Measurements from ENCODE around the gene TNNC1.
A peak's percentile ranks its signal among the peaks of the same experiment; 100 is the strongest.

TNNC1 gene

DNA sequence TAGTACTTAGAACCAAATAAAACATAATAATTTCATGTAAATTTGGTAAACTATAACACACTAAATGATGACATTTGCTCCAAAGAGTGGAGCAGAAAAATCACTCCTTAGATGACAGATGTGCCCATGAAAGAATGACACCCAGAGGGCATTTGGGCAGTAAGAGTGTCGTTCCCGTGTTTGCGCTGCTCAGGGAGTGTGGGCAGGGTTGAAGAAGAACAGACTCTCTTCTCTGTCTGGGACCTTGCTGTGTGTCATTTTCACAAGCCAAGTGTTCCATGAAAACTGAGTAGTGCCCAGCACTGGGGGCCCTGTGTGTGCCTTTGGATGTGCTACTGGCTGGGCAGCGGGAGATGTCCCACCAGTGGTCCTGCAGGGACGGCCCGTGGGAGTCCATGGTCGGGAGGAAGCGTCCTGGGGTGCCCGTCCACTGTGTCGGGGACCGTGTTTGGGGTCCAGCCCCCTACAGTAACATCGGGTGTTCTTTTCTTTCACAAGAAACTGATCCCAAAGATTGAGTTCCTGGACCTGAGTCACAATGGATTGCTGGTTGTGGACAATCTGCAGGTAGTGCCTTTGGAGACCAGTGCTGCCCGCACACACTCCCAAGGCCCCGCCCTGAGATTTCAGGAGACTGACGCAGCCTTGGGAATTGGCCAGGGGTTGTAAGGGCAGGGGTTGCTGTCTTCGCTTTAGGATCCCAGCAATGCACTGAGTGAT is 23.4 kb upstream of the TNNC1 start:
- Mint-ChIP-seq H3K27ac (no peak overlapping the region), H3K27me3 (ENCODE audit: low read depth) (no peaks in the 10 kb centered on the region), H3K4me1 (ENCODE audit: low read depth) (no peaks in the 10 kb centered on the region), H3K9me3 (no peaks in the 10 kb centered on the region), H3K4me3 (no peak overlapping the region), H3K36me3 (ENCODE audit: low read depth) (peaks cover 35% of the 10 kb centered on the region)

DNA sequence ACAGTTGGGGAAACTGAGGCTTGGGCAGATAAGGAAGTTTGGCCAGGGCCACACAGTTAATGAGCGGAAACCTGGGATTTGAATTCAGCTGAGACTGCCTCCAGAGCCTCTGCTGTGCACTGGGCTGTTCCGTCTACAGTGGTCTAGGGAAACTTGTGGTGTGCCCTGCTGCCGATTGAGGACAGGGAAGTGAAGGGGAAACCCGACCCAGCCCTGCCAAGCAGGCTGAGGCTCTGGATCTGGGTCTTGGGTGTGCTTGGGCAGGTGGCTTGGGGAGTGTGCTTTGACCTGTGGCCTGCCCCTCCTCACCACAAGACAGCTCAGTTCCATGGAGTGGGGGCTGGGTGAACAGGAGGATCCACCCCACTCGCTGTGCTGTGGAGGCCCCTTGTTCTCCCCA is 19.2 kb upstream of the TNNC1 start:
- H3K36me3 Mint-ChIP-seq (ENCODE audit: low read depth): peaks cover 27% of the 10 kb centered on the region

DNA sequence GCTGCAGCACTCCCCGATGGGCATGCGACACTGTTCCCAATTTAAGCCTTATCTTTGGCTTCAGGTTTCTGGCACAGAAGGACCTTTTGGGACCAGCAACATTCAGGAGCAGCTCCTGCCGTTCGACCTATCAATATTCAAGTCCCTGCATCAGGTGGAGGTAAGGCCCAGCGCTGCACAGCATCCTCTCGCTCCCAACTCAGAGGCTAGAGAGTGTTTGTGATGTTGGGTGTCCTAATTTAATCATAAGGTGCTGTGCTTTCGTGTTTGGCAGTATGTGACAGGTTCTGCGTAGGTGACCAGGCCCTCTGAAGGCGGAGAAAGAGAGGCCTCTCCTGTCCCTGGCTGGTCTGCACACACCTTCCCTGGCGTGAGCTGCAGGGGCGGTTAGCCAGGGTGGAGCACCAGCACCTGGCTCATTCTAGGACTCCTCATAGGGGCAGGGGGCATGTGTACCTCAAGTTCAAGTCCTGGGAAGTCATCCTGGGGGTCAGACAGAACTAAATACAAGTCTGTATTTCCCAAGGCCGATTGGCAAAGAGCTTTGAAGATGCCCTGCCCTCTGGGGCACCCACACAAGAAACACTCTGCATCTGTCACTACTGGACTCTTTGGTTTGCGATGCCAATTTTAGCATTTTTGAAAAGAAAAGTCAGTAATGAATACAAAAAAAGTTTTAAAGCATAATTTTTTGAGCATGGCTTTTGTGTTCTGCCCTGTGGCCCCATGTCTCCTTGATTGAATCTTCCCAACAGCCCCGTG is 18.6 kb upstream of the TNNC1 start:
- Mint-ChIP-seq H3K27me3 (ENCODE audit: low read depth) (no peaks in the 10 kb centered on the region), H3K9me3 (no peaks in the 10 kb centered on the region), H3K36me3 (ENCODE audit: low read depth) (peaks cover 25% of the 10 kb centered on the region), H3K4me3 (no peak overlapping the region), H3K27ac (no peak overlapping the region), H3K4me1 (ENCODE audit: low read depth) (no peaks in the 10 kb centered on the region)

More for the DNA sequence above, 19.2 kb upstream of the TNNC1 start:
- Mint-ChIP-seq H3K4me3 (no peak overlapping the region), H3K27ac (no peak overlapping the region), H3K4me1 (ENCODE audit: low read depth) (no peaks in the 10 kb centered on the region), H3K9me3 (no peaks in the 10 kb centered on the region), H3K27me3 (ENCODE audit: low read depth) (no peaks in the 10 kb centered on the region)

DNA sequence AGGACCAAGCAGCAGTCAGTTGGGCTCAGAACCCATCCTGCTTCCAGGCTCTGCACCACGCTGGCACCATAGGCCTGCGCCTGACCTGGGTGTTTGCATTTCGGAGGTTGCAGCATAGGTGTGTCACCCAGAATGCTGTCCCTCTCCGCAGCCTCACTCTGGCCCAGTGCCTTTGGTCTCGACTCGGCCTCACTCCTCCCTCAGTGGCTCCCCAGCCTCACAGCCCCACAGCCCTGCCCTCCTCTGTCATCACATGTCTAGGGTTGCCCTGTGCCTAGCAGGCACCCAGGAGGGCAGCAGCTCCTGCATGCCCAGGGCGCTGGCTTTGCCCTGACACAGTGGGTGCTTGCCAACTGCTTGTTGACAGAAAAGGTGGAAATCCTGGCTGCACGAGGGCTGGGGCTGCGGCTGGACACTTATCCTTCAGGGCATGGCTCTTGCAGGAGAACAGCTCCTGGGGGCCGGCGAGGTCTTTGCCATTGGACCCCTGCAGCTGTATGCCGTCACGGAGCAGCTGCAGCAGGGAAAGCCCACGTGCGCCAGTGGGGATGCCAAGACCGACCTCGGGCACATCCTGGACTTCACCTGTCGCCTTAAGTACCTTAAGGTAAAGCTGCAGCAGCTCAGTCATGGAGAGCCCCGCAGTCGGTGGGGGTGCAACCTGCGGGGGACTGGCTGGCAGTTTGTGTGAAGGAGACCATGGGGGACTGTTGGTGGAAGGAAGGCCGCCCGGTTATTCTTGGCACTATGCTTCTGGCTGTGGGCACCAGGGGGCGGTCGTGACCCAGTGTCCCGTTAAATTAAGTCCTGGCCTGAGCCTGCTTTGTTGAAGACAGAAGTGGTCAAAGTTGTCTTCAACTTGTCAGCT is 17.8 kb upstream of the TNNC1 start:
- Mint-ChIP-seq H3K4me3 (no peak overlapping the region), H3K36me3 (ENCODE audit: low read depth) (peaks cover 25% of the 10 kb centered on the region), H3K4me1 (ENCODE audit: low read depth) (no peaks in the 10 kb centered on the region)

DNA sequence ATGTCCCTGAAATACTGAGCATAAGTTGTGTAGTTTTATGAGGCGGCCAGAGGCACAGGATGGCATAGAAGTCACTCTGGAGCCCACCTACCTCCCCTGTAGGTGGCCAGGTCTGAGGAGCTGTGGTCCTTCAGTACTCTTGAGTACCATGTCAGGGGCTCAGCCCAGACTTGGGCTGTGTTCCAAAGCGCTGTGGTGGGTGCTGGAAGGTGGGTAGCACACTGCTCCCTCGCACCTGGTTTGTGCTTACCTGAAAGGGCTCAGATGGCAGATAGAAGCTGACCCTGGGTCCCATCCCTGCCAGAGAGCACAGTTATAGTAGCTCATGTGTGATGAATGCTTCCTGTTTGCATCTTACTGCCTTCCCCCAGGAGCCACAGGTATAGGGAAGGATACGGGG is 17.1 kb upstream of the TNNC1 start:
- no peak overlapping the region for H3K27ac Mint-ChIP-seq
- peaks cover 22% of the 10 kb centered on the region for H3K36me3 Mint-ChIP-seq (ENCODE audit: low read depth)
- H3K4me3 Mint-ChIP-seq: no peak overlapping the region
- no peaks in the 10 kb centered on the region for H3K9me3 Mint-ChIP-seq
- no peaks in the 10 kb centered on the region for H3K27me3 Mint-ChIP-seq (ENCODE audit: low read depth)
- H3K4me1 Mint-ChIP-seq (ENCODE audit: low read depth): no peaks in the 10 kb centered on the region

More for the DNA sequence above, 17.8 kb upstream of the TNNC1 start:
- no peaks in the 10 kb centered on the region for H3K27me3 Mint-ChIP-seq (ENCODE audit: low read depth)
- H3K27ac Mint-ChIP-seq: no peak overlapping the region
- H3K9me3 Mint-ChIP-seq: no peaks in the 10 kb centered on the region

DNA sequence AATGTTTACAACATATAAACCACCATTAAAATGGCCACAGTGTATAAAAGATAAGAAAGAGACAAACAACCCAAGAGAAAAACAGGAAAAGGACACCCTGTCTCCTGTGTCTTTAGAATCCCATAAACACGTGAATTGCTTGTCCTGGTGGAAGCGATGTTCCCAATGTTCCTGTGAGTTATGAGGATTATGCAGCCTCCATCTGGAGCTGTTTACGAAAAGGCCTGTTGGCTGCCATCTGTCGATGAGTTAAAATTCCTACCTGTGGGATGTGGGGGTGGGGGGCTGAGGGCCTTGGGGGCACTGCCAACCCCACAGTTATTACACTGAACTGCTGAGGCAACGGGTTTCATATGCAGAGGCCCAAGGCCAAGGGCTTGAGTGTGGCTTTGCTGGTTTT is 15.2 kb upstream of the TNNC1 start:
- peaks cover 18% of the 10 kb centered on the region for H3K36me3 Mint-ChIP-seq (ENCODE audit: low read depth)
- H3K4me1 Mint-ChIP-seq (ENCODE audit: low read depth): no peaks in the 10 kb centered on the region
- no peak overlapping the region for H3K4me3 Mint-ChIP-seq
- H3K27me3 Mint-ChIP-seq (ENCODE audit: low read depth): no peaks in the 10 kb centered on the region
- H3K27ac Mint-ChIP-seq: no peak overlapping the region
- H3K9me3 Mint-ChIP-seq: no peaks in the 10 kb centered on the region

DNA sequence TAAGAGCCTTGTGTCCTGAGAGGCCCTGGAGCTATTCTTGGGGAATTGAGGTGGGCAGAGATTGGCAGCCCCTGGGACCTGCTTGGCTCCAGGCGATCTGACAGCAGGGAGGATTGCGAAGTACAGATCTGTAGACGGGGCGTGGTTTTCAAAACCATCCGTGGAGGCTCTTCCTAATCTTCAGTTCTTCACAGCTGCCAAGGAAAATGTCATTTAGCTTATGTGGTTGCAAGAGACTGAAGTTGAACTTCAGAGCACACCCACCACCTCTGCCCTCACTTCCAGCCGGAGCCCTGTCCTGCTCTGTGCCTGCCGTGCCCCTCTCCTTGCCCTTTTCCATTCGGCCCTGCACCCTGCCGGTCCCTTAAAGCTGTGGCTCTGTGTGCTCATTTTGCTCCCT is 14.5 kb upstream of the TNNC1 start:
- H3K36me3 Mint-ChIP-seq (ENCODE audit: low read depth): peaks cover 17% of the 10 kb centered on the region
- H3K27me3 Mint-ChIP-seq (ENCODE audit: low read depth): no peaks in the 10 kb centered on the region
- H3K27ac Mint-ChIP-seq: no peak overlapping the region
- H3K4me3 Mint-ChIP-seq: no peak overlapping the region
- H3K4me1 Mint-ChIP-seq (ENCODE audit: low read depth): no peaks in the 10 kb centered on the region
- H3K9me3 Mint-ChIP-seq: no peaks in the 10 kb centered on the region

DNA sequence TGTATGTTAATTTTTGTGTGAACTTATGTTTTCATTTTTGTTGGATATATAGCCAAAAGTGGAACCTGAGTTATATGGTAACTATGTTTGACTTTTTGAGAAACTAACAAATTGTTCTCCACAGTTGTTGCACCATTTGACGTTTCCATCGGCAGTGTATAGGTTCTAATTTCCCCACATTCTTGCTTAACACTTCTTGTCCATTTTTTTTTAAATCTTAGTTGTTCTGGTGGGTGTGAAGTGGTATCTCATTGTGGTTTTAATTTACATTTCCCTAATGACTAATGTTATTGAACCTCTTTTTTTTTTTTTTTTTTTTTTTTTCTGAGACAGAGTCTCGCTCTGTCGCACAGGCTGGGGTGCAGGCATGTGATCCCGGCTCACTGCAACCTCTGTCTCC is 9.6 kb upstream of the TNNC1 start:
- Mint-ChIP-seq H3K4me1 (ENCODE audit: low read depth) (no peaks in the 10 kb centered on the region), H3K27ac (no peak overlapping the region), H3K36me3 (ENCODE audit: low read depth) (peaks cover 10% of the 10 kb centered on the region), H3K9me3 (no peaks in the 10 kb centered on the region), H3K27me3 (ENCODE audit: low read depth) (no peaks in the 10 kb centered on the region), H3K4me3 (no peak overlapping the region)

DNA sequence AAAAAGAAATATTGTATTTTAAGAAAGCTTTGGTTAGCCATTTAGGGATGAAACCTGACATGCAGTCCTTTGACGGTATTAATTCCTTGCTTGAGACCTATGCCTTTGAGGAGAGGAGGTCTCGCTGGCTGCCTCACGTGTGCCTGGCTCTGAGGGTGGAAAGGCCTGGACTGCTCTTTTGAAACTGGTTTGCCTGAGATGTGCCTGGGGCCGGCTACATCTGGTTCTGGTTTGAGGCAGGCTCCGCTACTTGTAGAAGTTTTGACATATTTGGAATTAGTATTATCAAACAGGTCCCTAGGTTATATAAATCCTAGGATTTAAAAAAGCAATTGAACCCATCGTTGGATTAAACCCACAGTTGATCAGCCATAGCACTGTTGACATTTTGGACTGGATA is 8.0 kb upstream of the TNNC1 start:
- H3K9me3 Mint-ChIP-seq: no peaks in the 10 kb centered on the region
- no peak overlapping the region for H3K27ac Mint-ChIP-seq
- H3K4me1 Mint-ChIP-seq (ENCODE audit: low read depth): peaks cover 7% of the 10 kb centered on the region
- peaks cover 21% of the 10 kb centered on the region for H3K36me3 Mint-ChIP-seq (ENCODE audit: low read depth)
- no peaks in the 10 kb centered on the region for H3K27me3 Mint-ChIP-seq (ENCODE audit: low read depth)
- no peak overlapping the region for H3K4me3 Mint-ChIP-seq

DNA sequence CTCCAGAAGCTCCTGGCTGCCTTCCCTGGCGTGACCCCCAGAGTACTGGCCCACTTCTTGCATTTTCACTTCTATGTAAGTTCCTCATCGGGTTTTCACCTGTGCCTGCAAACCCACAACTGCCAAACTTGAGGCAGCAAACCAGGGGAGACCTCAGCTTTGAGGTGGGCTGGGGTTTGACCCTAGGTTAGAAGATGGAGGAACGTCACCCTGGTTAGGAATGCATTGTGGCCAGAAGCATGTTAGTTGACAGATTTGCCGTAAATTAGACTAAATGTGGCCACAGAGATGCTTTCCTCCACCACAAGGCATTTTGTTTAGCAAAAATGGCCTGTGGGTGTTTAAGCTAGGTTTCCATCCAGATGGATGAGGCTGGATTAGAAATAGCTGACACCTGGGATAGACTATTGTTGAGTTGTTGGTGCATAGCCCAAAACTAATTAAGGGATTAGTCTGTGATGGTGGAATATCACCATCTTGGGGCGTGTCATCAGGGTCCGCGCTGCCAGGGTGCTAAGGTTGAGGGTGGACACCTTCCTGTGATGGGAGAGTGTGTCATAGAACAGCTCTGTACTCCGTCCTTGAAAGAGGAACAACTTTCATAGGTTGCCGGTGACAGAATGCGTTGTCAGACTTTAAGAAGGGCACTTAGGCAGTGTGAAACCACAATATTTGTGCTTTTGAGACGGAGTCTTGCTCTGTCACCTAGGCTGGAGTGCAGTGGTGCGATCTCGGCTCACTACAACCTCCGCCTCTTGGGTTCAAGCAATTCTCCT is 5.1 kb upstream of the TNNC1 start:
- no peaks in the 10 kb centered on the region for H3K27me3 Mint-ChIP-seq (ENCODE audit: low read depth)
- no peak overlapping the region for H3K4me3 Mint-ChIP-seq
- H3K27ac Mint-ChIP-seq: no peak overlapping the region
- no peaks in the 10 kb centered on the region for H3K9me3 Mint-ChIP-seq
- H3K36me3 Mint-ChIP-seq (ENCODE audit: low read depth): peaks cover 24% of the 10 kb centered on the region
- H3K4me1 Mint-ChIP-seq (ENCODE audit: low read depth): peaks cover 23% of the 10 kb centered on the region

DNA sequence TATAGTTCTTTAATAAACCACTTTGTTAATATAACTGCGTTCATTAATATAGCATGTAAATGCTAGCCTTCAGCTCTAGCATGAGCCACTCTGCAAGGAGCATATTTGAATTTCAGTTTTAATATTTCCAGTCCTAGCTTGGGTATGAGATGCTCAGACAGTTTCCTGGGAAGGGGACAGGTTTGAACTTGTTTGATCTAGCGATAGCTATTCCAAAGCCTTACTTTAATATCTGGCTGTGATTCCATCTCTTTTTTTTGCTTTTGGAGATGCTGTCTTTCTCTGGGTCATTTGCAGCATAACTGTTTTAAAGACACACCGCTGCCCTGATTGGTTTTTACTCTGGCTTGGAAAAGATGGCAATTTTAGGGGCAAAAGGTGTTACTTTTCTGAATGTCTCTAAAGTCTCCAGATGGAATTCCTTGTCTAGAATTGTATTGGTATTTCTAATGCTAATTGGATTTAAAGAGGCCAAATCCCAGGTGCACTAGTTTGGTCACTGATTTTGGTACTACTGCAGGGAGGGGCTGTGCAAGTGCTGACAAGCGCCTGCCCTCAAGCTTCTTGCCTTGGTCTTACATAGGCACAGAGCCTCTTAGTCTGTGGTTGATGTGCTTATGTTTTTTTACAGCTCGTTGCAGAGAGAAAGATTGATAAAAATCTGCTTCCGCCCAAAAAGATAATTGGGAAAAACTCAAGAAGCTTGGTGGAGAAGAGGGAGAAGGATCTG is 4.4 kb upstream of the TNNC1 start:
- Mint-ChIP-seq H3K4me3 (no peak overlapping the region), H3K4me1 (ENCODE audit: low read depth) (peaks cover 23% of the 10 kb centered on the region), H3K27me3 (ENCODE audit: low read depth) (no peaks in the 10 kb centered on the region), H3K36me3 (ENCODE audit: low read depth) (peaks cover 24% of the 10 kb centered on the region), H3K27ac (no peak overlapping the region), H3K9me3 (no peaks in the 10 kb centered on the region)

DNA sequence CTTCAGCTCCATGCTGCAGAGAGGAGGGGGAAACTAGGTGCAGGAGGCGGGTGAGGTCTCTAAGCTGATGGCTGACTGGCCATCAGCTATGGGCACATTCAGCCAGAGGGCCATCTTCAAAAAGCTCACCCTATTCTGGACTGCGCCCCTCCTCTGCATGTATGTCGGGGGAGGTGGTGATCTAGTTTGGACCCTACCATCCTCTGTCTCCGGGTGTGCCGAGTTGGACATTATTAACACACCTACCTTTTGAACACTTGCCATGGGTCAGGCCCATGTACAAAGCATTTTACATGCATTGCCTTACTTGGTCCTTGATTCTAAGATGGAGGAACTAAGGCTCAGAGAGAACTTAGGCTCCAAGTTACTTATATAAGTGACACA is 3.0 kb upstream of the TNNC1 start:
- Mint-ChIP-seq H3K4me1 (ENCODE audit: low read depth) (peaks cover 23% of the 10 kb centered on the region), H3K27ac (peak overlapping the region; percentile 56), H3K27me3 (ENCODE audit: low read depth) (no peaks in the 10 kb centered on the region), H3K36me3 (ENCODE audit: low read depth) (peaks cover 20% of the 10 kb centered on the region), H3K9me3 (no peaks in the 10 kb centered on the region), H3K4me3 (peak overlapping the region; percentile 96)

DNA sequence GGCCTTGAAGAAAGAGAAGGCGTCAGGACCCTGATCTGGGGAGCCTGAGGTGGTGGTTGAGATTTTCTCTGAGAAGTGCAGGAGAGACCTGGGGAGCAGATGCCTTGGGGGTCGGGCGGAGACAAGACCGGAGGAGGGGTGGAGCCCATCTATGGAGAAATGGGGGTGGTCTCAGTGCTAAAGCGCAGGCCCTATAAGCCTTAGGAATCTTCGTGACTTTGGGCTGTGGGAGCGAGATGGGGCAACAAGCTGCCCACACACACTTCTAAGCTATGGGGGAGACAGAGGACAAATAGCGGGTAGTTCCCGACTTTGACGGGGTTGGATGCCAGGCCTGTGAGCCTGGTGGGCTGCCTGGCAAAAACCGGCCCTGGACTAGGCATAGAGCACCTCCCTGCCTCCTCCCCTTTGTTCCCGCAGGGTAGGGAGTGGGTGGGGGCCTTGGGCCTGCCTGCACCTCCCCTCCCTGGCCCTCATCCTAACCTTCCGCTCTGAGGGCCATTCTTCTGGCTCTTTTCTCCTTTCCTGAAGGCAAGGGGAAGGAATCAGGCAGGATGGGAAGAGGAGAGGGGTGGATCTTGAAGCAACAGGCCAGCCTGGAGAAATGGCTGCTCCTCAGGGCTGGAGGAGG is 2.4 kb upstream of the TNNC1 start:
- H3K36me3 Mint-ChIP-seq (ENCODE audit: low read depth): peaks cover 20% of the 10 kb centered on the region
- peak overlapping the region; percentile 83 for H3K27ac Mint-ChIP-seq
- no peaks in the 10 kb centered on the region for H3K27me3 Mint-ChIP-seq (ENCODE audit: low read depth)
- peak overlapping the region; percentile 96 for H3K4me3 Mint-ChIP-seq
- H3K9me3 Mint-ChIP-seq: no peaks in the 10 kb centered on the region
- H3K4me1 Mint-ChIP-seq (ENCODE audit: low read depth): peaks cover 23% of the 10 kb centered on the region

Measured in T-helper 1 cell treated with Interleukin-12 subunit alpha and Interleukin-12 subunit beta and Interleukin-4 antibody, amounts not matched to agents 30 μg/mL and 1 μg/mL, for 36 hours (primary cell).